Measurements from ENCODE around the gene CAMK1D.

DNA sequence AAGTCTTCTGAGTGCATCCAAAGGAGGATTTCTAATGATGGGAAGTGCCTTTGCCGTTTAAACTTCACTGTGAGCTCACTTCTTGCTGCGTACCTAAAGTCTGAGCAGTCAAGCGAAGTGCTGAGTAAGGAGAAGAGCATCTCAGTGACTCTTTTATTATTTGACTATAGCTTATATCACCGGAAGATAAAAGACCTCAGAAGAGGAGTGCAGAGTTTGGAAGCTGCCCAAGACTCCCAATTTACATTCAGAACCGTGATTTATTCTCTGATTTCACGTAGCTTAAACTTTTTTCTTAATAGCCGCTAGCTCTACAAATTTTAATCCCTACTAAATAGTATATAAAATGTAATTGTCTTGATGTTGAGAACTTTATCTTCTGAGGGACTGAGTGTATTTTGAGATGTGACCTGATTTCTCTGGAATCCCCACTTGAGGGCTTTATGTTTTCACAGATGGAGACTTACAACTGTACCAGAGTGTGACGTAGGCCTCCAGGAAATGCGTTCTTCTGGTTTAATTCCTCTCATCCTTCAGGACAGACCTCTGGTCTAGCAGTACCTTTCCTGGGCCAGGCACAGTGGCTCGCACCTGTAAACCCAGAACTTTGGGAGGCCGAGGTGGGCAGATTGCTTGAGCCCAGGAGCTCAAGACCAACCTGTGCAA lies 51.1 kb downstream of the CAMK1D start:
- no peak for TF ChIP-seq POLR2A (IDR thresholded peaks at IDR 0.05)
- TF ChIP-seq, protein P1, sequence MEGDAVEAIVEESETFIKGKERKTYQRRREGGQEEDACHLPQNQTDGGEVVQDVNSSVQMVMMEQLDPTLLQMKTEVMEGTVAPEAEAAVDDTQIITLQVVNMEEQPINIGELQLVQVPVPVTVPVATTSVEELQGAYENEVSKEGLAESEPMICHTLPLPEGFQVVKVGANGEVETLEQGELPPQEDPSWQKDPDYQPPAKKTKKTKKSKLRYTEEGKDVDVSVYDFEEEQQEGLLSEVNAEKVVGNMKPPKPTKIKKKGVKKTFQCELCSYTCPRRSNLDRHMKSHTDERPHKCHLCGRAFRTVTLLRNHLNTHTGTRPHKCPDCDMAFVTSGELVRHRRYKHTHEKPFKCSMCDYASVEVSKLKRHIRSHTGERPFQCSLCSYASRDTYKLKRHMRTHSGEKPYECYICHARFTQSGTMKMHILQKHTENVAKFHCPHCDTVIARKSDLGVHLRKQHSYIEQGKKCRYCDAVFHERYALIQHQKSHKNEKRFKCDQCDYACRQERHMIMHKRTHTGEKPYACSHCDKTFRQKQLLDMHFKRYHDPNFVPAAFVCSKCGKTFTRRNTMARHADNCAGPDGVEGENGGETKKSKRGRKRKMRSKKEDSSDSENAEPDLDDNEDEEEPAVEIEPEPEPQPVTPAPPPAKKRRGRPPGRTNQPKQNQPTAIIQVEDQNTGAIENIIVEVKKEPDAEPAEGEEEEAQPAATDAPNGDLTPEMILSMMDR (IDR thresholded peaks at IDR 0.05), result no peak
